Neural cell (in vitro differentiated cells): Measurements from ENCODE around the gene POLA2.

Source experiments
- EP300 ChIP-seq: fragments of 450-650 bp; conservative IDR thresholded peaks from 2 replicates; pipeline ENCODE4 v1.6.1; 2014; ENCODE audit warnings: antibody characterized with exemption, mild to moderate bottlenecking, moderate library complexity; ENCODE audit not compliant: poor library complexity, severe bottlenecking
- EZH2 ChIP-seq: fragments of 200-600, 300-800 bp; shearing (Covaris generic), sonication (generic); IDR thresholded peaks from 2 replicates; pipeline ENCODE4 v1.6.1; 2014; ENCODE audit warnings: antibody characterized with exemption, low read length, borderline replicate concordance, mild to moderate bottlenecking; ENCODE audit not compliant: insufficient read depth, poor library complexity, severe bottlenecking
- MXI1 ChIP-seq: fragments of 450-650 bp; conservative IDR thresholded peaks from 2 replicates; pipeline ENCODE4 v1.6.1; 2014; ENCODE audit warnings: antibody characterized with exemption, mild to moderate bottlenecking; ENCODE audit not compliant: poor library complexity, severe bottlenecking
- POLR2AphosphoS5 ChIP-seq: IDR thresholded peaks from 2 replicates; pipeline ENCODE4 v1.6.1; 2012
- RAD21 ChIP-seq: fragments of 450-650 bp; conservative IDR thresholded peaks from 2 replicates; pipeline ENCODE4 v1.6.1; 2014; ENCODE audit warnings: antibody characterized with exemption, mild to moderate bottlenecking, moderate library complexity
- SMC3 ChIP-seq: fragments of 450-650 bp; conservative IDR thresholded peaks from 2 replicates; pipeline ENCODE4 v1.6.1; 2014; ENCODE audit warnings: antibody characterized with exemption, mild to moderate bottlenecking, moderate library complexity; ENCODE audit not compliant: poor library complexity
- TAF1 ChIP-seq: IDR thresholded peaks from 2 replicates; pipeline ENCODE4 v1.6.1; 2012; ENCODE audit warnings: low read depth
- TF ChIP-seq, protein P1 (sequence below): fragments of 450-650 bp; IDR thresholded peaks from 2 replicates; pipeline ENCODE4 v1.5.1; 2014; ENCODE audit warnings: antibody characterized with exemption, mild to moderate bottlenecking, moderate library complexity; ENCODE audit not compliant: poor library complexity, severe bottlenecking
- TF ChIP-seq, protein P2 (sequence below): IDR thresholded peaks from 2 replicates; pipeline ENCODE4 v1.6.1; 2012; ENCODE audit warnings: borderline replicate concordance

DNA sequence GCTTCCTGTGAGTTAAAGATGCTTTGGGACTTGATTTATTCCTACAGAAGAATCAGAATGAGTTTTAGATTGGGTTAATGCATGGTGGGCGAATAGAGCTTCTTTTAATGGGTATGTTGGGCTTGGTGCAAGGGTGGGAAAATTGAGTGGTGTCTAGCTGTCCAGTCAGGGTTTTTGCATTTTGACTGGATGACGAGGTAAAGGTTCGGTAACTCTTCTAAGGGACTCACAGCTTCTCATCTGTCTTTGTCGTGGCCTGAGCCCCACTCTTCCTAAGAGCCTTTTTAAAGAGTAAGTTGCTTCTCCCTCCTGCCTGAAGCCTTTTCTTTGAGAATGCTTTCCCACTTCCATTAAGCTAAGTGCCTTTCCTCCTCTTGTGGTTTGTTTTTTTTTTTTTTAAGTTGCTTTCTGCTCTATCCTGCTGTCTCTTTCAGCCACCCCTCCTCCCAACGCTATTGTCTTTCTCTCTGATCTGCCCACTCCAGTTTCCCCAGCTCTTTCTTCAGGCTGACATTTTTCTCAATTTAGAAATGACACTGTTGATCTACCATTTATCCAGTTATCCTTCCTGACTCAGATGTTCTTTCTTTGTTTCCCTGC lies 73.0 kb downstream of the POLA2 start:
- TF ChIP-seq EZH2 (no peak), RAD21 (no peak), POLR2AphosphoS5 (peak; percentile 29), EP300 (no peak), SMC3 (no peak), TAF1 (peak; percentile 15), MXI1 (no peak)
- TF ChIP-seq, protein P1, sequence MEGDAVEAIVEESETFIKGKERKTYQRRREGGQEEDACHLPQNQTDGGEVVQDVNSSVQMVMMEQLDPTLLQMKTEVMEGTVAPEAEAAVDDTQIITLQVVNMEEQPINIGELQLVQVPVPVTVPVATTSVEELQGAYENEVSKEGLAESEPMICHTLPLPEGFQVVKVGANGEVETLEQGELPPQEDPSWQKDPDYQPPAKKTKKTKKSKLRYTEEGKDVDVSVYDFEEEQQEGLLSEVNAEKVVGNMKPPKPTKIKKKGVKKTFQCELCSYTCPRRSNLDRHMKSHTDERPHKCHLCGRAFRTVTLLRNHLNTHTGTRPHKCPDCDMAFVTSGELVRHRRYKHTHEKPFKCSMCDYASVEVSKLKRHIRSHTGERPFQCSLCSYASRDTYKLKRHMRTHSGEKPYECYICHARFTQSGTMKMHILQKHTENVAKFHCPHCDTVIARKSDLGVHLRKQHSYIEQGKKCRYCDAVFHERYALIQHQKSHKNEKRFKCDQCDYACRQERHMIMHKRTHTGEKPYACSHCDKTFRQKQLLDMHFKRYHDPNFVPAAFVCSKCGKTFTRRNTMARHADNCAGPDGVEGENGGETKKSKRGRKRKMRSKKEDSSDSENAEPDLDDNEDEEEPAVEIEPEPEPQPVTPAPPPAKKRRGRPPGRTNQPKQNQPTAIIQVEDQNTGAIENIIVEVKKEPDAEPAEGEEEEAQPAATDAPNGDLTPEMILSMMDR = no peak
- TF ChIP-seq, protein P2, sequence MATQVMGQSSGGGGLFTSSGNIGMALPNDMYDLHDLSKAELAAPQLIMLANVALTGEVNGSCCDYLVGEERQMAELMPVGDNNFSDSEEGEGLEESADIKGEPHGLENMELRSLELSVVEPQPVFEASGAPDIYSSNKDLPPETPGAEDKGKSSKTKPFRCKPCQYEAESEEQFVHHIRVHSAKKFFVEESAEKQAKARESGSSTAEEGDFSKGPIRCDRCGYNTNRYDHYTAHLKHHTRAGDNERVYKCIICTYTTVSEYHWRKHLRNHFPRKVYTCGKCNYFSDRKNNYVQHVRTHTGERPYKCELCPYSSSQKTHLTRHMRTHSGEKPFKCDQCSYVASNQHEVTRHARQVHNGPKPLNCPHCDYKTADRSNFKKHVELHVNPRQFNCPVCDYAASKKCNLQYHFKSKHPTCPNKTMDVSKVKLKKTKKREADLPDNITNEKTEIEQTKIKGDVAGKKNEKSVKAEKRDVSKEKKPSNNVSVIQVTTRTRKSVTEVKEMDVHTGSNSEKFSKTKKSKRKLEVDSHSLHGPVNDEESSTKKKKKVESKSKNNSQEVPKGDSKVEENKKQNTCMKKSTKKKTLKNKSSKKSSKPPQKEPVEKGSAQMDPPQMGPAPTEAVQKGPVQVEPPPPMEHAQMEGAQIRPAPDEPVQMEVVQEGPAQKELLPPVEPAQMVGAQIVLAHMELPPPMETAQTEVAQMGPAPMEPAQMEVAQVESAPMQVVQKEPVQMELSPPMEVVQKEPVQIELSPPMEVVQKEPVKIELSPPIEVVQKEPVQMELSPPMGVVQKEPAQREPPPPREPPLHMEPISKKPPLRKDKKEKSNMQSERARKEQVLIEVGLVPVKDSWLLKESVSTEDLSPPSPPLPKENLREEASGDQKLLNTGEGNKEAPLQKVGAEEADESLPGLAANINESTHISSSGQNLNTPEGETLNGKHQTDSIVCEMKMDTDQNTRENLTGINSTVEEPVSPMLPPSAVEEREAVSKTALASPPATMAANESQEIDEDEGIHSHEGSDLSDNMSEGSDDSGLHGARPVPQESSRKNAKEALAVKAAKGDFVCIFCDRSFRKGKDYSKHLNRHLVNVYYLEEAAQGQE = peak; percentile 37
